ENCODE data around the gene PMP22. TPM values are rescaled to one million over a fixed set of nuclear protein-coding genes. Genes with fewer than 3 reads are reported as not detected.
A peak's percentile ranks its signal among the peaks of the same experiment; 100 is the strongest.

The PMP22 gene
- total RNA-seq, 8 experiments from 2014 or later: 0.46 to 106 (median 12.2) TPM

GRCh38 chr17:15261258-15261801 lies 3.8 kb downstream of the PMP22 start:
- WGBS, 10 experiments: 0 to 24% (median 7%) methylated on average over 3 to 14 of the region's 32 CpGs; no CpG with 5 or more reads in 4 of the 10 experiments
- in situ Hi-C loops (cut with MboI; ENCODE audit: low pct_unique_long_range_greater_than_20kb in 2 of 9, low sequenced_read_pairs in 9 of 9, unreplicated experiment in 9 of 9): loop anchor here in 3 of 9 experiments (25.0 kb wide), 3 partner anchors 176 to 726 kb away; partner anchors contain the start of genes TTC19 (in 1 of the 3) and ZSWIM7 (in 1 of the 3)
- H3K27ac ChIP-seq: no peak overlapping the region
- H3K4me3 ChIP-seq: peak overlapping the region; percentile 31 to 49 (median 40)
- peaks cover 0 to 6% of the 10 kb centered on the region in 2 donors for H3K4me1 ChIP-seq (replicated peaks in 1 of 2)
- ATAC-seq (replicated peaks in 6 of 8): peak; percentile 8 to 56 (median 45)

DNA sequence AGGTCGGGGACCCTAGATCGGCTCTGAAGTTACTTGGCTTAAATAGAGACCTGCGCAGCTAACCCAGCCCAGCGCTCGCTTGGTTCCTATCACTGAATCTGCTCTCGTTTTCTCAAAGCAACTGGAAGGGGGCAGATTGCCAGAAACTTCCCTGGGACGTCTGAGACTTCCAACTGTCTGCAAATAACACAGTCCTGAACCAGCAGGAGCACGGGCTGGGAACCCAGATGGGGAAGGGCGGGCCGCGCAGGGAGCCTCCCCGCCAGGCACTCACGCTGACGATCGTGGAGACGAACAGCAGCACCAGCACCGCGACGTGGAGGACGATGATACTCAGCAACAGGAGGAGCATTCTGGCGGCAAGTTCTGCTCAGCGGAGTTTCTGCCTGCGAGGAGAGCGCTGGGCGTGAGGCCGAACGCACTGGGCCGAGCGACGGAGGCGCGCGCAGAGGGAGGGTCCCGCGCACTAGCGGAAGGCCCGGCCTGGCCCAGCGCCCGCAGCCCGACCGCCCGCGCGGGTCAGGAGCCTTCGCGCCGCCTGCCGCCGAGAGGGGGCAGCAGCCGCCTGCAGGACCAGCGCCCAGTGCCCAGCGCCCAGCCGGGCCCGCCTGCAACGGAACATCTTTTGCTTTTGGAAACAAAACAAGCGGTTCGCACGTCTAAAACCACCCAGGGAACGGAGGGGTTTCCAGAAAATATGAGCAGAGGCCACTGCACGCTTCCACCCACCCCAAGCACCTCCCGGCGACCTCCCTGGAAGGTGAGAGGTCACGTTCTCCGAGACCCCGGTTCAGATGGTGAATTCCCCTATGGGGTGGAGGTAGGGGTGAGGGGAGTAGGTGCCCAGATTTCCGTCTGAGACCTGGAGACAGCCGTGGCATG lies 4.5 kb downstream of the PMP22 start:
- peaks cover 0 to 6% of the 10 kb centered on the region in 2 donors for H3K4me1 ChIP-seq (replicated peaks in 1 of 2)
- peak; percentile 53 to 94 (median 91) for ATAC-seq (replicated peaks in 6 of 8)
- in situ Hi-C loops (cut with MboI; ENCODE audit: low pct_unique_long_range_greater_than_20kb in 2 of 9, low sequenced_read_pairs in 9 of 9, unreplicated experiment in 9 of 9): loop anchor here in 3 of 9 experiments (25.0 kb wide), 3 partner anchors 177 to 727 kb away; partner anchors contain the start of genes TTC19 (in 1 of the 3) and ZSWIM7 (in 1 of the 3)
- H3K27ac ChIP-seq: no peak overlapping the region
- peak overlapping the region; percentile 31 to 49 (median 40) for H3K4me3 ChIP-seq
- WGBS, 10 experiments: 0 to 33% (median 7%) methylated on average over 1 to 37 of the region's 67 CpGs; no CpG with 5 or more reads in 3 of the 10 experiments

- Histone ChIP-seq H3K27ac (no peak overlapping the region), H3K4me1 (replicated peaks in 1 of 2) (no peaks in the 10 kb centered on the region), H3K4me3 (no peak overlapping the region)
- ATAC-seq (replicated peaks in 6 of 8): no peak
- WGBS, 10 experiments: 12 to 100% (median 87%) methylated on average over 1 to 5 of the region's 6 CpGs
- in situ Hi-C loops (cut with MboI; ENCODE audit: low pct_unique_long_range_greater_than_20kb in 2 of 9, low sequenced_read_pairs in 9 of 9, unreplicated experiment in 9 of 9): loop anchor here in 7 of 9 experiments (5.0 to 25.0 kb wide), 5 partner anchors 179 to 729 kb away; partner anchors contain the start of genes TTC19 (in 1 of the 7) and ZSWIM7 (in 1 of the 7)
Measured at GRCh38 chr17:15257796-15258512, 7.2 kb downstream of the PMP22 start.

DNA sequence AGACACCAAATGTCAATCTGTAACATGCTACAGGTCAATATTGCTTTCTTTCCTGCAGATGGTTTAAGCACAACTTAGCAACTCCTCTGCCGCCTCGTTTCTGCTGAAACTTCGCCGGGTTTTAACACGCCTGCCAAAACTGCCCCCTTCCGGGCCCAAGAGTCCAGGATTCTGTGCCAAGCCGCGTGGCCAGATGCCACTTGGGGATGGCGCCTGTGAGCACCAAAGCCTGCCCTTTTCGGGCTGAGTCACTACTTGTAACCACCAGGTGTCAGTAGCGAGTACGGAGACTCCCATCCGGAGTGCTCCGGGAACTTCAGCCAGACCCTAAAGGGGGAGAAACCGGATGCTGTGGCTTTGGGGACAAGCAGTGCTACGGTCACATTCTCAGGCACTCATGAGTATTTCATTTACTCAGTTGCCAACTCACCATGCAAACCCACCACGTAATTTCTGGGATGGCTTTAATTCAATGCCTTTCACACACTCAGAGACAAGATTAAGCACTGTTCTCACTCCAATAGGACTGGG lies 7.8 kb downstream of the PMP22 start:
- in situ Hi-C loops (cut with MboI; ENCODE audit: low pct_unique_long_range_greater_than_20kb in 2 of 9, low sequenced_read_pairs in 9 of 9, unreplicated experiment in 9 of 9): loop anchor here in 7 of 9 experiments (5.0 to 25.0 kb wide), 5 partner anchors 180 to 730 kb away; partner anchors contain the start of genes TTC19 (in 1 of the 7) and ZSWIM7 (in 1 of the 7)
- WGBS, 10 experiments: 0 to 37% (median 12%) methylated on average over 5 to 13 of the region's 17 CpGs; no CpG with 5 or more reads in 4 of the 10 experiments
- no peak overlapping the region for H3K4me3 ChIP-seq
- H3K27ac ChIP-seq: no peak overlapping the region
- ATAC-seq (replicated peaks in 6 of 8): peak in 4 of 8 experiments; percentile 2 to 18 (median 6)
- no peaks in the 10 kb centered on the region for H3K4me1 ChIP-seq (replicated peaks in 1 of 2)

DNA sequence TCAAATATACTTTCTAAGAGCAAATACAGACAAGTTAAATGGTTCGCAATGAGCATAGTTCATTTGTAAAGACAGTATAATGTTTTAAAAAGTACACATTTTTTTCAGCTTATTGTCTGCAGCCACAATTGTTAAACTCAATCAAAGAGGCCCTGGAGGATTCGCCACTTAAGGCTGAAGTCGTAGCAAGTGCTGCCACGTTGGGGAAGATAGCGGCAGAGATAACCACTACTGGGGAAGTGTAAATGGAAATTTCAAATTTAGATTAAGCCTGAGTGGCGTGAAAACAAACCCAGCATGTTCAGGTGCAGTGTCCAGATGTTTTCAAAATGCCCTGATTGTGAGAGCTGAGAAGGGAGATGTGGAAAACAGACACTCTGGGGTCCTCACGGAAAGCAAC lies 8.4 kb downstream of the PMP22 start:
- Histone ChIP-seq H3K4me1 (replicated peaks in 1 of 2) (no peaks in the 10 kb centered on the region), H3K4me3 (no peak overlapping the region), H3K27ac (no peak overlapping the region)
- 23 to 100% (median 80%) methylated on average over 1 to 7 of the region's 7 CpGs for WGBS, 10 experiments
- no peak for ATAC-seq (replicated peaks in 6 of 8)
- in situ Hi-C loops (cut with MboI; ENCODE audit: low pct_unique_long_range_greater_than_20kb in 2 of 9, low sequenced_read_pairs in 9 of 9, unreplicated experiment in 9 of 9): loop anchor here in 7 of 9 experiments (5.0 to 25.0 kb wide), 5 partner anchors 181 to 731 kb away; partner anchors contain the start of genes TTC19 (in 1 of the 7) and ZSWIM7 (in 1 of the 7)

- in situ Hi-C loops (cut with MboI; ENCODE audit: low pct_unique_long_range_greater_than_20kb in 2 of 9, low sequenced_read_pairs in 9 of 9, unreplicated experiment in 9 of 9): loop anchor here in 7 of 9 experiments (5.0 to 25.0 kb wide), 5 partner anchors 181 to 731 kb away; partner anchors contain the start of genes TTC19 (in 1 of the 7) and ZSWIM7 (in 1 of the 7)
- Histone ChIP-seq H3K27ac (no peak overlapping the region), H3K4me1 (replicated peaks in 1 of 2) (no peaks in the 10 kb centered on the region), H3K4me3 (no peak overlapping the region)
- WGBS, 10 experiments: 34 to 100% (median 70%) methylated on average over 1 to 10 of the region's 13 CpGs
- no peak for ATAC-seq (replicated peaks in 6 of 8)
Measured at GRCh38 chr17:15255713-15256454, 9.2 kb downstream of the PMP22 start.

- H3K4me1 ChIP-seq (replicated peaks in 1 of 2): no peaks in the 10 kb centered on the region
- H3K4me3 ChIP-seq: no peak overlapping the region
- in situ Hi-C loops (cut with MboI; ENCODE audit: low pct_unique_long_range_greater_than_20kb in 2 of 9, low sequenced_read_pairs in 9 of 9, unreplicated experiment in 9 of 9): loop anchor here in 7 of 9 experiments (10.0 to 25.0 kb wide), 4 partner anchors 187 to 737 kb away; partner anchors contain the start of genes TTC19 (in 1 of the 7) and ZSWIM7 (in 1 of the 7)
- 70 to 100% (median 89%) methylated on average over 1 to 7 of the region's 11 CpGs for WGBS, 10 experiments
- H3K27ac ChIP-seq: no peak overlapping the region
- ATAC-seq (replicated peaks in 6 of 8): no peak
Measured at GRCh38 chr17:15250135-15250860, 14.8 kb downstream of the PMP22 start.

- H3K4me1 ChIP-seq (replicated peaks in 1 of 2): no peaks in the 10 kb centered on the region
- no peak overlapping the region for H3K27ac ChIP-seq
- no peak for ATAC-seq (replicated peaks in 6 of 8)
- in situ Hi-C loops (cut with MboI; ENCODE audit: low pct_unique_long_range_greater_than_20kb in 2 of 9, low sequenced_read_pairs in 9 of 9, unreplicated experiment in 9 of 9): no loop called here
- 49 to 100% (median 80%) methylated on average over 1 to 5 of the region's 5 CpGs; no CpG with 5 or more reads in 1 of the 10 experiments for WGBS, 10 experiments
- H3K4me3 ChIP-seq: no peak overlapping the region
Measured at GRCh38 chr17:15249487-15249886, 15.6 kb downstream of the PMP22 start.

- in situ Hi-C loops (cut with MboI; ENCODE audit: low pct_unique_long_range_greater_than_20kb in 2 of 9, low sequenced_read_pairs in 9 of 9, unreplicated experiment in 9 of 9): no loop called here
- no peak overlapping the region for H3K27ac ChIP-seq
- H3K4me3 ChIP-seq: no peak overlapping the region
- no peaks in the 10 kb centered on the region for H3K4me1 ChIP-seq (replicated peaks in 1 of 2)
- ATAC-seq (replicated peaks in 6 of 8): peak in 2 of 8 experiments; percentile 21 to 51
- 50 to 100% (median 97%) methylated on average over 1 to 5 of the region's 8 CpGs; no CpG with 5 or more reads in 2 of the 10 experiments for WGBS, 10 experiments
Measured at GRCh38 chr17:15247891-15248529, 17.1 kb downstream of the PMP22 start.

DNA sequence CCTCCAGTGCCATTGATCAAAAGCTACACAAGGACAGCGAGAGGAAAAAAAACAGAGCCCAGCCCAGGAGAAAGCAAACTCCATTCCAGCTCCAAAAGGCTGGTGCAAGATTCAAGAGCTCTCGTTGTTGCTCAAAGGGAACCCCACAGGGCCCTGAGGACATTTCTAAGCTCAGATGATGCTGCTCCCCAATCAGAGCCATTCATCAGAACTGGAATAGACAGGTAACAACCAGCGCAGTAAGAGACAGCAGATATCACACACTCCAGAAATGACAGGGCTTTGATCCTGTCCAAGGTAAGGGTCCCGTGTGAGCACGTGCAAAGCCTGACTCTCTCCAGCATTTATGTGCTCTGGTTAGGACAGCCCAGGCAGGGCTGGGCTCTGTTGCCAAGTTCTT lies 20.1 kb downstream of the PMP22 start:
- in situ Hi-C loops (cut with MboI; ENCODE audit: low pct_unique_long_range_greater_than_20kb in 2 of 9, low sequenced_read_pairs in 9 of 9, unreplicated experiment in 9 of 9): no loop called here
- Histone ChIP-seq H3K27ac (no peak overlapping the region), H3K4me1 (replicated peaks in 1 of 2) (no peaks in the 10 kb centered on the region), H3K4me3 (no peak overlapping the region)
- WGBS, 10 experiments: 74 to 100% (median 89%) methylated on average over 1 to 3 of the region's 5 CpGs; no CpG with 5 or more reads in 3 of the 10 experiments
- ATAC-seq (replicated peaks in 6 of 8): no peak

DNA sequence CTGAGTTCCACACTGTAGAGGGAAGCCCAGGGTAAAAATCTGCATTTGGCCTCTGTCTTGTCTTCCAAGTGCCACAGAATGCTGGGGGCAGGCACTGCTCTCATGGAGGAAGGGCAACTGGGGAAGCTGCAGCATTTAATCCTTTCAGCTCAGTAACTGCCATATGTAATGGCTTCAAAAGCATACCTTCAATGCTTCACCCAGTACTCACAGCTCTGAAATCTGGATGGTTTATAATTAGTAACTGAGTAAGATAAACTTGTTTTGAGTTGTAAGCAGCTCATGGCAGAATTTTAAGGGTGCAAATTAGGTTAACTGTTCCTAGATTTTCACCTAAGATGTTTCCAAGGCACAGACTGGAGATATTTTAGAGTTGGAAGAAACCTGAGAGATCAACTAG lies 24.5 kb downstream of the PMP22 start:
- Histone ChIP-seq H3K27ac (no peak overlapping the region), H3K4me1 (replicated peaks in 1 of 2) (no peaks in the 10 kb centered on the region), H3K4me3 (no peak overlapping the region)
- ATAC-seq (replicated peaks in 6 of 8): no peak
- in situ Hi-C loops (cut with MboI; ENCODE audit: low pct_unique_long_range_greater_than_20kb in 2 of 9, low sequenced_read_pairs in 9 of 9, unreplicated experiment in 9 of 9): no loop called here

Measured in motor neuron (in vitro differentiated cells).